ENCODE measurements around the gene MVK.

DNA sequence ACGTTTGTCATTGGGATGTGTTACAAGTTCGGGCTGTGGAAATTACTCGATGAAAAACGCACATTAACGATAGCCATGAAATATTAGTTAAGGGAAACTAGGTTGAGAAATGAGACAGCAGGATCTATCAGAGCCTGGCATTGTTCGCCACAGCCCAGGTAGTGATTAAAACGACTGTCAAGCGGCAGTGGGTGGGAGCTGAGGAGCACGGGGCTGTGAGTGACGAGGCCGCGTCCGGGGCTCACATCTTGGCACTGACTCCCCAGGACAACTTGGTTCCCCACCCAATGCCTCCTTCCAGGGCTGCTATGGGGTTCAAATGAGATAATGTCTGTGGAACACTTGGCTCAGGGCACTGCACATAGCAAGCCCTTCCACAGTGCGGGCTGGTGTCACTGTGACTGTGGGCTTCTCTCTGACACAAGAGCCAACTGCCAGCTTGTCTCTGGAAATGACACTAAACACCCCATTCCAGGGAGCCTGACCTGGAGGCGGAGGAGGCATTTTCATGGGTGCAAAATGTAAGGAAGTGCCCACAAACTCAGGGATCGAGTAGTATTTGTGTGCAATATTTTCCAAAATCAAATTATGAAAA lies 19.6 kb upstream of the MVK start:
- TF ChIP-seq, protein P1, sequence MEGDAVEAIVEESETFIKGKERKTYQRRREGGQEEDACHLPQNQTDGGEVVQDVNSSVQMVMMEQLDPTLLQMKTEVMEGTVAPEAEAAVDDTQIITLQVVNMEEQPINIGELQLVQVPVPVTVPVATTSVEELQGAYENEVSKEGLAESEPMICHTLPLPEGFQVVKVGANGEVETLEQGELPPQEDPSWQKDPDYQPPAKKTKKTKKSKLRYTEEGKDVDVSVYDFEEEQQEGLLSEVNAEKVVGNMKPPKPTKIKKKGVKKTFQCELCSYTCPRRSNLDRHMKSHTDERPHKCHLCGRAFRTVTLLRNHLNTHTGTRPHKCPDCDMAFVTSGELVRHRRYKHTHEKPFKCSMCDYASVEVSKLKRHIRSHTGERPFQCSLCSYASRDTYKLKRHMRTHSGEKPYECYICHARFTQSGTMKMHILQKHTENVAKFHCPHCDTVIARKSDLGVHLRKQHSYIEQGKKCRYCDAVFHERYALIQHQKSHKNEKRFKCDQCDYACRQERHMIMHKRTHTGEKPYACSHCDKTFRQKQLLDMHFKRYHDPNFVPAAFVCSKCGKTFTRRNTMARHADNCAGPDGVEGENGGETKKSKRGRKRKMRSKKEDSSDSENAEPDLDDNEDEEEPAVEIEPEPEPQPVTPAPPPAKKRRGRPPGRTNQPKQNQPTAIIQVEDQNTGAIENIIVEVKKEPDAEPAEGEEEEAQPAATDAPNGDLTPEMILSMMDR (conservative IDR thresholded peaks at IDR 0.05; ENCODE audit: low read depth in 2 of 2): no peak
- no peak for TF ChIP-seq EZH2 (IDR thresholded peaks at IDR 0.05; ENCODE audit: low read depth, unreplicated experiment)
- no peak for TF ChIP-seq EZH2phosphoT487 (IDR thresholded peaks at IDR 0.05; ENCODE audit: unreplicated experiment)
- TF ChIP-seq CREB1 (CRISPR knock-in tag; IDR thresholded peaks at IDR 0.05; ENCODE audit: low read depth): no peak
- TF ChIP-seq POLR2AphosphoS5 (IDR thresholded peaks at IDR 0.05; ENCODE audit: low read depth): no peak
- TF ChIP-seq, protein P2, sequence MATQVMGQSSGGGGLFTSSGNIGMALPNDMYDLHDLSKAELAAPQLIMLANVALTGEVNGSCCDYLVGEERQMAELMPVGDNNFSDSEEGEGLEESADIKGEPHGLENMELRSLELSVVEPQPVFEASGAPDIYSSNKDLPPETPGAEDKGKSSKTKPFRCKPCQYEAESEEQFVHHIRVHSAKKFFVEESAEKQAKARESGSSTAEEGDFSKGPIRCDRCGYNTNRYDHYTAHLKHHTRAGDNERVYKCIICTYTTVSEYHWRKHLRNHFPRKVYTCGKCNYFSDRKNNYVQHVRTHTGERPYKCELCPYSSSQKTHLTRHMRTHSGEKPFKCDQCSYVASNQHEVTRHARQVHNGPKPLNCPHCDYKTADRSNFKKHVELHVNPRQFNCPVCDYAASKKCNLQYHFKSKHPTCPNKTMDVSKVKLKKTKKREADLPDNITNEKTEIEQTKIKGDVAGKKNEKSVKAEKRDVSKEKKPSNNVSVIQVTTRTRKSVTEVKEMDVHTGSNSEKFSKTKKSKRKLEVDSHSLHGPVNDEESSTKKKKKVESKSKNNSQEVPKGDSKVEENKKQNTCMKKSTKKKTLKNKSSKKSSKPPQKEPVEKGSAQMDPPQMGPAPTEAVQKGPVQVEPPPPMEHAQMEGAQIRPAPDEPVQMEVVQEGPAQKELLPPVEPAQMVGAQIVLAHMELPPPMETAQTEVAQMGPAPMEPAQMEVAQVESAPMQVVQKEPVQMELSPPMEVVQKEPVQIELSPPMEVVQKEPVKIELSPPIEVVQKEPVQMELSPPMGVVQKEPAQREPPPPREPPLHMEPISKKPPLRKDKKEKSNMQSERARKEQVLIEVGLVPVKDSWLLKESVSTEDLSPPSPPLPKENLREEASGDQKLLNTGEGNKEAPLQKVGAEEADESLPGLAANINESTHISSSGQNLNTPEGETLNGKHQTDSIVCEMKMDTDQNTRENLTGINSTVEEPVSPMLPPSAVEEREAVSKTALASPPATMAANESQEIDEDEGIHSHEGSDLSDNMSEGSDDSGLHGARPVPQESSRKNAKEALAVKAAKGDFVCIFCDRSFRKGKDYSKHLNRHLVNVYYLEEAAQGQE (IDR thresholded peaks at IDR 0.05; ENCODE audit: unreplicated experiment): no peak
- TF ChIP-seq ZNF331 (CRISPR knock-in tag; IDR thresholded peaks at IDR 0.05; ENCODE audit: low read depth): no peak
